ENCODE results near the gene DLGAP1. TPM values are rescaled to one million over a fixed set of nuclear protein-coding genes. Genes with fewer than 3 reads are reported as not detected.
A peak's percentile ranks its signal among the peaks of the same experiment; 100 is the strongest.

Gene DLGAP1
- total and polyA plus RNA-seq, 9 donors = 2.0 to 42.7 (median 3.8) TPM

DNA sequence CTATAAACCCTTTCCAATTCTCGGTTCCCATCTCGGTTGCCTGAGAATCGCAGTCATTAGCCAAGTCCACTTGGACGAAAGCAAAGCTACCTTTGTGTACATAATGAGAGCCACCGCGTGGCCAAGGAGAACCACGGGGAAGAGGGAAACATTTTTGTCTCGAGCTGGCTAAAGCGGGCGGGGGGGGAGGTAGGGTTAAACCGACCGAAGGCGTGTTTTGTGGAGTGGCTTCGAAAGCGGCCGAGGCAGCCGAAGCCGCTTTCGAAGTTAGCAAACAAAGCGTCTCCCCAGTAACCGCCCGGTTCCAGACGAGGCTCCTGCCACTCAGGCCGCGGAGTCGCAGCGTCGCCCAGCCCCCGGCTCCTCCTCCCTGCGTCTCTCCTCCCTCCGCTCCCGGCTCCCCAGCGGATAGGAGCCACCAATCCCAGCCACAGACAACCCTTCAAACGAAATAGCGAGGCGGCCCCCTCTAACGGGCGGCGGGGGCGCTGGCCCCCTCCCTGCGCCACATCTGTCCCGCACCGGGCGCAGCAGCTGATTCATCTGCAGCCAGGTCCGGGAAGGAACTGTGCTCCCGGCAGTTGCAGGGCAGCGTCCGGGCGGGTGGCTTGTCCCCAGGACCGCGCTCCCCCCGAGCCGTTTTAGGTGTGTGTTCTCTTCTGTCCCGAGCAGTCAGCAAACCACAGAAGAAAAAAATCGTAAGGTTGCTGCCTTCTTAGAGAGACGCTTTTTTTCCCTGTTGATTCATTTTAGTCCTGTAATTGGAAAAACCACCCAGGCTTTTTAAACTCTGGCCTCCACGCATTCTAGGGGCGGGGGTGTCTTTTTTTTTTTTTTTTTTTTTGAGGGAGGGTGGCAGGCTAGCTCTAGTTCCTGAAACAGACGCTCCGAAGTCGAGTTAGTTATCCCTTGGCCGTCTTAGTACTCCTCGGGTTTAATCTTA, 1006.9 kb downstream of the DLGAP1 start:
- 0 to 1% (median 1%) methylated on average over 42 to 63 of the region's 63 CpGs for WGBS, 3 donors
- Histone ChIP-seq H3K4me3 (peak overlapping the region; percentile 66), H3K27ac (peak overlapping the region; percentile 72 to 97), H3K4me1 (ENCODE audit: insufficient read depth) (peaks cover 5% of the 10 kb centered on the region), H3K9me3 (no peaks in the 10 kb centered on the region), H3K27me3 (no peaks in the 10 kb centered on the region), H3K36me3 (no peaks in the 10 kb centered on the region)
- intact Hi-C loops (cut with DNase I) = loop anchor here in 3 of 4 donors (5.0 kb wide), 3 partner anchors 144 to 219 kb away; partner anchors contain the start of gene MYL12B (in 1 of the 3)
- TF ChIP-seq EP300 (IDR thresholded peaks at IDR 0.05) (no peak), POLR2A (IDR thresholded peaks at IDR 0.05) (peak; percentile 77)
- TF ChIP-seq, protein P1, sequence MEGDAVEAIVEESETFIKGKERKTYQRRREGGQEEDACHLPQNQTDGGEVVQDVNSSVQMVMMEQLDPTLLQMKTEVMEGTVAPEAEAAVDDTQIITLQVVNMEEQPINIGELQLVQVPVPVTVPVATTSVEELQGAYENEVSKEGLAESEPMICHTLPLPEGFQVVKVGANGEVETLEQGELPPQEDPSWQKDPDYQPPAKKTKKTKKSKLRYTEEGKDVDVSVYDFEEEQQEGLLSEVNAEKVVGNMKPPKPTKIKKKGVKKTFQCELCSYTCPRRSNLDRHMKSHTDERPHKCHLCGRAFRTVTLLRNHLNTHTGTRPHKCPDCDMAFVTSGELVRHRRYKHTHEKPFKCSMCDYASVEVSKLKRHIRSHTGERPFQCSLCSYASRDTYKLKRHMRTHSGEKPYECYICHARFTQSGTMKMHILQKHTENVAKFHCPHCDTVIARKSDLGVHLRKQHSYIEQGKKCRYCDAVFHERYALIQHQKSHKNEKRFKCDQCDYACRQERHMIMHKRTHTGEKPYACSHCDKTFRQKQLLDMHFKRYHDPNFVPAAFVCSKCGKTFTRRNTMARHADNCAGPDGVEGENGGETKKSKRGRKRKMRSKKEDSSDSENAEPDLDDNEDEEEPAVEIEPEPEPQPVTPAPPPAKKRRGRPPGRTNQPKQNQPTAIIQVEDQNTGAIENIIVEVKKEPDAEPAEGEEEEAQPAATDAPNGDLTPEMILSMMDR (IDR thresholded peaks at IDR 0.05) = peak in 1 of 3 donors; percentile 27
- peak; percentile 92 to 94 (median 93) for DNase-seq

DNA sequence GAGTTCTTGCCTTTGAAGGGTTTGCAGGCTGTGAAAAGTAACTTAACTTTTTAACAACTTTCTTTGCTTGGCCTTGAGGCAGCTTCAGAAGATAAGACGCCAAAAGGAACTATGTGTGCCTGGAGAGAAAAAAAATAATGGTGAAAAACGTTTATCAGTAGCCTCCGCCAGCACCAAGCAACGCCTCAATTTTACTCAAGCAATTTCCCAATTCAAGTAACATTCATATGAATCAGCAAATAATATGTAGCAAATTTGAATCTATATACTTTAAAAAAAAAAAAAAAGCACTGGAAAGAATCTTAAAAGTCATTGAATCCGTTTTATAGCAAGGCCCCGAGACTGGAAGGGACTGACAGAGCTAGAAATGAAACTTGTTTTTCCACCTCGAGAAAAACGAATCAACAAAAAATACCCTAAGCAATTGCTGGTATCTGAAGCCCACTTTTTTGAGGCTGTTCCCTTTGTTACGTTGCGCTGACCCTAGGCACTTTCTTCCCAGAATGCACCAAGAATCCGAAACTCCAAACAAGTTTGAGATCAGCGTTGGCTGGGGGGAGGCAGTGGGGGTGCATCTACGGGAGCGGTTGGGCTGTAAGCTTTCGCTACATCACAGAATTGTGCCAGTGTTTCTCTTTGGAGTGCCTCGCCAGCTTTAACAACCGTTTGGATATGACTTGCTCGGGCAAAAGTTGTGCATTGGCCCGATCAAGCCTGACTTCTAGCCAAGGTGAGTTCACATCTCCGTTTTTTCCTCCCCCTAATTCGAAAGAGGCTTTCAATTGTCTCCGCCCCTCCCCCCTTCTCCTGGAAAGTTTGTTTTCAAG, 1007.8 kb downstream of the DLGAP1 start:
- peaks cover 4% of the 10 kb centered on the region for H3K4me1 ChIP-seq (ENCODE audit: insufficient read depth)
- H3K36me3 ChIP-seq = no peaks in the 10 kb centered on the region
- no peaks in the 10 kb centered on the region for H3K9me3 ChIP-seq
- H3K27ac ChIP-seq = peak overlapping the region; percentile 72 to 97
- peak overlapping the region; percentile 66 for H3K4me3 ChIP-seq
- TF ChIP-seq, protein P1 (IDR thresholded peaks at IDR 0.05) = no peak
- no peak for TF ChIP-seq POLR2A (IDR thresholded peaks at IDR 0.05)
- TF ChIP-seq EP300 (IDR thresholded peaks at IDR 0.05) = no peak
- DNase-seq = peak; percentile 65 to 81 (median 75)
- no peaks in the 10 kb centered on the region for H3K27me3 ChIP-seq
- intact Hi-C loops (cut with DNase I) = loop anchor here in 3 of 4 donors (5.0 kb wide), 3 partner anchors 145 to 220 kb away; partner anchors contain the start of gene MYL12B (in 1 of the 3)
- 0 to 1% (median 0%) methylated on average over 22 of the region's 22 CpGs for WGBS, 3 donors

Small RNA genes within 50 kb of the gene (microRNA-seq; reads per million reads assigned to microRNA genes)
- gene MIR6718 = 0 reads per million in 3 donors

Small RNA genes within 50 kb of the gene (small RNA-seq; reads per million reads assigned to genes)
- gene AP005208.1 (not detected), gene AP005403.1 (not detected), gene MIR6718 (not detected), gene RN7SL39P (not detected), gene RNU6-831P (not detected)
